ENCODE measurements around the gene RAPGEF1. TPM values are rescaled to one million over a fixed set of nuclear protein-coding genes. Genes with fewer than 3 reads are reported as not detected.

The RAPGEF1 gene
- total RNA-seq, 1 experiment from 2014 or later, result 6.1 TPM

GRCh38 chr9:131736431-131736830 is 3.4 kb downstream of the RAPGEF1 start:
- no peaks in the 10 kb centered on the region for H3K9me3 ChIP-seq (ENCODE audit: low read length)
- H3K9me2 ChIP-seq (replicated peaks; ENCODE audit: insufficient read depth, low read length), result no peaks in the 10 kb centered on the region
- H3K27ac ChIP-seq (ENCODE audit: low read length), result no peak overlapping the region
- no peak overlapping the region for H2AFZ ChIP-seq (ENCODE audit: low read length)
- H3K79me2 ChIP-seq (ENCODE audit: low read length), result no peaks in the 10 kb centered on the region
- no peak overlapping the region for H3K9ac ChIP-seq (ENCODE audit: low read length)
- peaks cover 19% of the 10 kb centered on the region for H3K4me1 ChIP-seq (ENCODE audit: low read length)
- no peak overlapping the region for H3K4me2 ChIP-seq (ENCODE audit: low read depth, low read length, poor library complexity, severe bottlenecking)
- H3K4me3 ChIP-seq (ENCODE audit: low read length), result no peak overlapping the region
- no peaks in the 10 kb centered on the region for H3K27me3 ChIP-seq (ENCODE audit: low read length)
- no peak for DNase-seq
- H4K20me1 ChIP-seq (ENCODE audit: insufficient read depth, low read depth, low read length), result peaks cover 55% of the 10 kb centered on the region
- no peaks in the 10 kb centered on the region for H3K36me3 ChIP-seq (ENCODE audit: insufficient read depth, low read length)

GRCh38 chr9:131735238-131736128 is 4.4 kb downstream of the RAPGEF1 start:
- H3K9ac ChIP-seq (ENCODE audit: low read length), result no peak overlapping the region
- no peak overlapping the region for H3K4me3 ChIP-seq (ENCODE audit: low read length)
- no peaks in the 10 kb centered on the region for H3K27me3 ChIP-seq (ENCODE audit: low read length)
- H3K9me2 ChIP-seq (replicated peaks; ENCODE audit: insufficient read depth, low read length), result no peaks in the 10 kb centered on the region
- H3K79me2 ChIP-seq (ENCODE audit: low read length), result no peaks in the 10 kb centered on the region
- peaks cover 63% of the 10 kb centered on the region for H4K20me1 ChIP-seq (ENCODE audit: insufficient read depth, low read depth, low read length)
- H3K9me3 ChIP-seq (ENCODE audit: low read length), result no peaks in the 10 kb centered on the region
- no peak overlapping the region for H2AFZ ChIP-seq (ENCODE audit: low read length)
- no peak overlapping the region for H3K27ac ChIP-seq (ENCODE audit: low read length)
- DNase-seq, result no peak
- no peak overlapping the region for H3K4me2 ChIP-seq (ENCODE audit: low read depth, low read length, poor library complexity, severe bottlenecking)
- no peaks in the 10 kb centered on the region for H3K36me3 ChIP-seq (ENCODE audit: insufficient read depth, low read length)
- H3K4me1 ChIP-seq (ENCODE audit: low read length), result peaks cover 23% of the 10 kb centered on the region

GRCh38 chr9:131734781-131735180 is 5.1 kb downstream of the RAPGEF1 start:
- H3K36me3 ChIP-seq (ENCODE audit: insufficient read depth, low read length), result no peaks in the 10 kb centered on the region
- H3K4me1 ChIP-seq (ENCODE audit: low read length), result peaks cover 29% of the 10 kb centered on the region
- H3K9me3 ChIP-seq (ENCODE audit: low read length), result no peaks in the 10 kb centered on the region
- H4K20me1 ChIP-seq (ENCODE audit: insufficient read depth, low read depth, low read length), result peaks cover 63% of the 10 kb centered on the region
- no peak overlapping the region for H3K27ac ChIP-seq (ENCODE audit: low read length)
- no peak overlapping the region for H3K4me2 ChIP-seq (ENCODE audit: low read depth, low read length, poor library complexity, severe bottlenecking)
- H3K9ac ChIP-seq (ENCODE audit: low read length), result no peak overlapping the region
- no peaks in the 10 kb centered on the region for H3K9me2 ChIP-seq (replicated peaks; ENCODE audit: insufficient read depth, low read length)
- no peaks in the 10 kb centered on the region for H3K79me2 ChIP-seq (ENCODE audit: low read length)
- no peak overlapping the region for H2AFZ ChIP-seq (ENCODE audit: low read length)
- no peaks in the 10 kb centered on the region for H3K27me3 ChIP-seq (ENCODE audit: low read length)
- no peak for DNase-seq
- H3K4me3 ChIP-seq (ENCODE audit: low read length), result no peak overlapping the region

GRCh38 chr9:131734165-131734610 is 5.7 kb downstream of the RAPGEF1 start:
- no peak overlapping the region for H3K4me2 ChIP-seq (ENCODE audit: low read depth, low read length, poor library complexity, severe bottlenecking)

GRCh38 chr9:131733541-131734061 is 6.3 kb downstream of the RAPGEF1 start:
- Histone ChIP-seq H3K9ac (ENCODE audit: low read length) (no peak overlapping the region), H3K9me2 (replicated peaks; ENCODE audit: insufficient read depth, low read length) (no peaks in the 10 kb centered on the region), H4K20me1 (ENCODE audit: insufficient read depth, low read depth, low read length) (peaks cover 61% of the 10 kb centered on the region), H3K4me2 (ENCODE audit: low read depth, low read length, poor library complexity, severe bottlenecking) (no peak overlapping the region), H3K27me3 (ENCODE audit: low read length) (no peaks in the 10 kb centered on the region), H3K9me3 (ENCODE audit: low read length) (no peaks in the 10 kb centered on the region), H2AFZ (ENCODE audit: low read length) (no peak overlapping the region), H3K4me3 (ENCODE audit: low read length) (no peak overlapping the region), H3K27ac (ENCODE audit: low read length) (no peak overlapping the region), H3K4me1 (ENCODE audit: low read length) (peaks cover 33% of the 10 kb centered on the region), H3K79me2 (ENCODE audit: low read length) (no peaks in the 10 kb centered on the region), H3K36me3 (ENCODE audit: insufficient read depth, low read length) (no peaks in the 10 kb centered on the region)
- DNase-seq, result no peak

More at GRCh38 chr9:131734165-131734610, 5.7 kb downstream of the RAPGEF1 start:
- Histone ChIP-seq H3K27ac (ENCODE audit: low read length) (no peak overlapping the region), H3K9me2 (replicated peaks; ENCODE audit: insufficient read depth, low read length) (no peaks in the 10 kb centered on the region), H3K27me3 (ENCODE audit: low read length) (no peaks in the 10 kb centered on the region), H2AFZ (ENCODE audit: low read length) (no peak overlapping the region), H4K20me1 (ENCODE audit: insufficient read depth, low read depth, low read length) (peaks cover 63% of the 10 kb centered on the region), H3K36me3 (ENCODE audit: insufficient read depth, low read length) (no peaks in the 10 kb centered on the region), H3K9me3 (ENCODE audit: low read length) (no peaks in the 10 kb centered on the region), H3K4me3 (ENCODE audit: low read length) (no peak overlapping the region), H3K4me1 (ENCODE audit: low read length) (peaks cover 33% of the 10 kb centered on the region), H3K79me2 (ENCODE audit: low read length) (no peaks in the 10 kb centered on the region), H3K9ac (ENCODE audit: low read length) (no peak overlapping the region)
- DNase-seq, result no peak

GRCh38 chr9:131732636-131733289 is 7.1 kb downstream of the RAPGEF1 start:
- no peak for DNase-seq
- Histone ChIP-seq H4K20me1 (ENCODE audit: insufficient read depth, low read depth, low read length) (peaks cover 59% of the 10 kb centered on the region), H3K9ac (ENCODE audit: low read length) (no peak overlapping the region), H3K4me1 (ENCODE audit: low read length) (peaks cover 36% of the 10 kb centered on the region), H3K79me2 (ENCODE audit: low read length) (no peaks in the 10 kb centered on the region), H3K4me2 (ENCODE audit: low read depth, low read length, poor library complexity, severe bottlenecking) (no peak overlapping the region), H3K27ac (ENCODE audit: low read length) (no peak overlapping the region), H3K4me3 (ENCODE audit: low read length) (no peak overlapping the region), H2AFZ (ENCODE audit: low read length) (no peak overlapping the region), H3K36me3 (ENCODE audit: insufficient read depth, low read length) (no peaks in the 10 kb centered on the region), H3K9me3 (ENCODE audit: low read length) (no peaks in the 10 kb centered on the region), H3K9me2 (replicated peaks; ENCODE audit: insufficient read depth, low read length) (no peaks in the 10 kb centered on the region), H3K27me3 (ENCODE audit: low read length) (no peaks in the 10 kb centered on the region)

GRCh38 chr9:131732061-131732526 is 7.8 kb downstream of the RAPGEF1 start:
- H3K4me1 ChIP-seq (ENCODE audit: low read length), result peaks cover 43% of the 10 kb centered on the region
- H3K79me2 ChIP-seq (ENCODE audit: low read length), result no peaks in the 10 kb centered on the region
- DNase-seq, result no peak
- H3K36me3 ChIP-seq (ENCODE audit: insufficient read depth, low read length), result no peaks in the 10 kb centered on the region
- no peak overlapping the region for H3K9ac ChIP-seq (ENCODE audit: low read length)
- H4K20me1 ChIP-seq (ENCODE audit: insufficient read depth, low read depth, low read length), result peaks cover 61% of the 10 kb centered on the region
- H3K9me2 ChIP-seq (replicated peaks; ENCODE audit: insufficient read depth, low read length), result no peaks in the 10 kb centered on the region
- H3K27ac ChIP-seq (ENCODE audit: low read length), result no peak overlapping the region
- no peak overlapping the region for H3K4me3 ChIP-seq (ENCODE audit: low read length)
- H2AFZ ChIP-seq (ENCODE audit: low read length), result no peak overlapping the region
- no peak overlapping the region for H3K4me2 ChIP-seq (ENCODE audit: low read depth, low read length, poor library complexity, severe bottlenecking)
- no peaks in the 10 kb centered on the region for H3K9me3 ChIP-seq (ENCODE audit: low read length)
- H3K27me3 ChIP-seq (ENCODE audit: low read length), result no peaks in the 10 kb centered on the region

- peaks cover 61% of the 10 kb centered on the region for H4K20me1 ChIP-seq (ENCODE audit: insufficient read depth, low read depth, low read length)
- no peak for DNase-seq
- peaks cover 48% of the 10 kb centered on the region for H3K4me1 ChIP-seq (ENCODE audit: low read length)
These were observed 8.2 kb downstream of the RAPGEF1 start for GRCh38 chr9:131731644-131732043.

More at GRCh38 chr9:131731644-131732043, 8.2 kb downstream of the RAPGEF1 start:
- Histone ChIP-seq H2AFZ (ENCODE audit: low read length) (no peak overlapping the region), H3K9me3 (ENCODE audit: low read length) (no peaks in the 10 kb centered on the region), H3K27me3 (ENCODE audit: low read length) (no peaks in the 10 kb centered on the region), H3K36me3 (ENCODE audit: insufficient read depth, low read length) (no peaks in the 10 kb centered on the region), H3K4me2 (ENCODE audit: low read depth, low read length, poor library complexity, severe bottlenecking) (no peak overlapping the region), H3K9me2 (replicated peaks; ENCODE audit: insufficient read depth, low read length) (no peaks in the 10 kb centered on the region), H3K27ac (ENCODE audit: low read length) (no peak overlapping the region), H3K9ac (ENCODE audit: low read length) (no peak overlapping the region), H3K79me2 (ENCODE audit: low read length) (no peaks in the 10 kb centered on the region), H3K4me3 (ENCODE audit: low read length) (no peak overlapping the region)
